OCI-LY7 (cell line): ENCODE measurements around the gene STAU1.

Source experiments
- CTCF ChIP-seq: fragments of 200-600 bp; sonication (generic); conservative IDR thresholded peaks from 2 replicates; pipeline ENCODE4 v1.5.1; 2014; ENCODE audit warnings: mild to moderate bottlenecking, antibody characterized with exemption, low read length, moderate library complexity, mixed read lengths
- EZH2phosphoT487 ChIP-seq: fragments of 200-600 bp; sonication (generic); IDR thresholded peaks from 2 replicates; pipeline ENCODE4 v1.6.1; 2018; ENCODE audit warnings: low read depth, borderline replicate concordance, mild to moderate bottlenecking, mixed run types, antibody characterized with exemption, low read length, moderate library complexity, mixed read lengths

DNA sequence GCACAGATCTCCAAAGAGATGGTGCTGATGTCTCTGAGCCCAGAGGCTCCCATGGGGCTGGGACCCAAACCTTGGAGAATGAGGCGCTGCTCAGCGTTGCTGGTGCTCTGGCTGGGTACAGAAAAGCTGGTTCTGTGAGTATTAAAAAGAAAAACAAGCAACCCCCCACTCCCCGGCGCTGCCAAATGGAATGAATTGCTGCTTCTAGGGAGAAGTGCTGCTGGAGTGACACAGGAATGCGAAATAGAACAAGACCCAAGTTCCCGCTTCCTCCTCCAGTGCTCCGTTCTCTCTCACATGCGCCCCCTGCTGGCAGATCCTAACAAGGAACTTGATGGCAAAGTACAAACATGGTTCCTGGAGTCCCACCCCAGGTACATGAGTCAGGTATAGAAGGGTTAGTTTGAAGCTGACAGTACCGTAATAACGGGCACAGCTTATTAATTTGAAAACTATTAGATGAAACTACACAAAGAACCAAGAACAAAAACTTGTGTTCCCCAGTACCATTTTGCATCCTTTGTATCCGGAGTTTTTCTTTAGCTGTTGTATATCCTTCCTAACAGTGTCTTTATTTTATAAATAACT lies 29.0 kb upstream of the STAU1 start:
- TF ChIP-seq CTCF (peak; percentile 98), EZH2phosphoT487 (no peak)
